H1 (cell line): ENCODE results near the gene ZP2. TPM values are rescaled to one million over a fixed set of nuclear protein-coding genes. Genes with fewer than 3 reads are reported as not detected.

ENCODE experiments used
- HDAC6 ChIP-seq: IDR thresholded peaks from one replicate; pipeline ENCODE4 v1.7.1; 2012; ENCODE audit warnings: low read depth, mild to moderate bottlenecking, inconsistent platforms, low read length, moderate library complexity
- SP2 ChIP-seq: IDR thresholded peaks from 2 replicates; pipeline ENCODE4 v1.6.1; 2012; ENCODE audit warnings: mild to moderate bottlenecking, low read length, inconsistent platforms
- TAF7 ChIP-seq: optimal IDR thresholded peaks from 2 replicates; pipeline ENCODE3; 2011; ENCODE audit warnings: low read depth, mild to moderate bottlenecking, inconsistent platforms, low read length, moderate library complexity, borderline replicate concordance
- TEAD4 ChIP-seq: IDR thresholded peaks from 2 replicates; pipeline ENCODE4 v1.6.1; 2012; ENCODE audit warnings: low read depth, low read length, inconsistent platforms, mixed read lengths
- polyA plus RNA-seq, 7 experiments: library from polyadenylated mRNA; depleted of rRNA in 3 of 7; stranded (reverse) in 5 of 7; unstranded in 2 of 7; fragments of >200 nt in 5 of 7; fragments of 200-250 nt in 2 of 7; gene quantifications; 1 replicate in 5 of 7; 2 replicates in 1 of 7; 4 replicates in 1 of 7; pipeline versions ENCODE4 v1.2.1 to v1.2.3, GENCODE V29; 2011 to 2013; ENCODE audit warnings: missing spikeins in 2 of 7, mixed read lengths in 2 of 7
- total RNA-seq: library from RNA; stranded (reverse); fragmentation: NEBNext Ultra II Directional; extraction: Animal tissue kit (Norgen Biotek cat#: 25700); gene quantifications from 2 replicates; pipeline ENCODE4 v1.2.1, GENCODE V29; 2021
- TF ChIP-seq, protein P1 (sequence below): IDR thresholded peaks from 2 replicates; pipeline ENCODE4 v1.6.1; 2011; ENCODE audit warnings: low read depth, mild to moderate bottlenecking, low read length; ENCODE audit not compliant: insufficient read depth

ZP2 gene
- total and polyA plus RNA-seq, 2 of the 8 experiments (the other 6 are each of a cell fraction or from before 2014, with no cell fraction given), result not detected

DNA sequence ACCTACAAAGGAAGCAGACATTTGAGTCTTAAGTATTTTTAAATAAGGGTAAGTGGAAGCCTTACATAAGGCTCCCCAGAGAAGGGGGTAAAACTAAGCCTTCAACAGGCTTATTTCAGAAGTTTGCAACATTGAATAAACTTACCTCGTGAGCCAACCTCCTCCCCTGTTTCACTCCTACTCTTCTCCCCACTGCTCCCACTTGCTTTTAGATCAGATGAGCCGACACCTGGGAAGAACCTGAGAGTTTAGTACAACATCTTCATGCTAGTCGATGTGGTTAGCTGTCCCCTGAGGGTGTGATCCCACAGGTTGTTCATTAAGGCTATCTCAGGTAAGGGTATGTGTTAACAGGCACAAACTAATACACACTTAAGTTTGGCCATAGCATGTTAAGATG, 13.8 kb downstream of the ZP2 start (continued):
- TF ChIP-seq, protein P1, sequence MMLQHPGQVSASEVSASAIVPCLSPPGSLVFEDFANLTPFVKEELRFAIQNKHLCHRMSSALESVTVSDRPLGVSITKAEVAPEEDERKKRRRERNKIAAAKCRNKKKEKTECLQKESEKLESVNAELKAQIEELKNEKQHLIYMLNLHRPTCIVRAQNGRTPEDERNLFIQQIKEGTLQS, result no peak
- no peak for TF ChIP-seq HDAC6
- no peak for TF ChIP-seq TAF7
- no peak for TF ChIP-seq SP2
- no peak for TF ChIP-seq TEAD4
